ENCODE data around the gene DOK5. TPM values are rescaled to one million over a fixed set of nuclear protein-coding genes. Genes with fewer than 3 reads are reported as not detected.

Gene DOK5
- total RNA-seq, 1 donor from 2014 or later: 14.3 TPM

DNA sequence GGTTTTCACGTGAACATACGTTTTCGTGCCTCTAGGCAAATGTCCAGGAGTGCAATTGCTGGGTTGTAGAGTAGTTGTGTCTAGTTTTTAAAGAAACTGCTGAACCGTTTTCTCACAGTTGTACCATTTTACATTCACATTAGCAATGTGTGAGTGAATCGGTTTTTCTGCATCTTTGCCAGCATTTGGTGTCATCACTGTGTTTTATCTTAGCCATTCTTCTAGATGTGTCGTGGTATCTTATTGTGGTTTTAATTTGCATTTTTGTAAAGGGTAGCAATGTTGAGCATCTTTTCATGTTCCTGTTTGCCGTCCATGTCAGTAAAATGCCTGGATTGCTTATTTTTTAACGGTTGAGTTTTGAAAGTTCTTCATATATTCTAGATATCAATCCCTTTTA, 10.2 kb downstream of the DOK5 start:
- H3K27me3 ChIP-seq (ENCODE audit: low read depth): no peaks in the 10 kb centered on the region
- no peak overlapping the region for H3K27ac ChIP-seq (replicated peaks)
- no peak for DNase-seq
- TF ChIP-seq, protein P1, sequence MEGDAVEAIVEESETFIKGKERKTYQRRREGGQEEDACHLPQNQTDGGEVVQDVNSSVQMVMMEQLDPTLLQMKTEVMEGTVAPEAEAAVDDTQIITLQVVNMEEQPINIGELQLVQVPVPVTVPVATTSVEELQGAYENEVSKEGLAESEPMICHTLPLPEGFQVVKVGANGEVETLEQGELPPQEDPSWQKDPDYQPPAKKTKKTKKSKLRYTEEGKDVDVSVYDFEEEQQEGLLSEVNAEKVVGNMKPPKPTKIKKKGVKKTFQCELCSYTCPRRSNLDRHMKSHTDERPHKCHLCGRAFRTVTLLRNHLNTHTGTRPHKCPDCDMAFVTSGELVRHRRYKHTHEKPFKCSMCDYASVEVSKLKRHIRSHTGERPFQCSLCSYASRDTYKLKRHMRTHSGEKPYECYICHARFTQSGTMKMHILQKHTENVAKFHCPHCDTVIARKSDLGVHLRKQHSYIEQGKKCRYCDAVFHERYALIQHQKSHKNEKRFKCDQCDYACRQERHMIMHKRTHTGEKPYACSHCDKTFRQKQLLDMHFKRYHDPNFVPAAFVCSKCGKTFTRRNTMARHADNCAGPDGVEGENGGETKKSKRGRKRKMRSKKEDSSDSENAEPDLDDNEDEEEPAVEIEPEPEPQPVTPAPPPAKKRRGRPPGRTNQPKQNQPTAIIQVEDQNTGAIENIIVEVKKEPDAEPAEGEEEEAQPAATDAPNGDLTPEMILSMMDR (IDR thresholded peaks at IDR 0.05; ENCODE audit: borderline replicate concordance): no peak
- intact Hi-C loops (cut with micrococcal nuclease): no loop called here
- no peaks in the 10 kb centered on the region for H3K9me3 ChIP-seq (replicated peaks)
- H3K4me3 ChIP-seq: no peak overlapping the region
- no peaks in the 10 kb centered on the region for H3K4me1 ChIP-seq
- no peaks in the 10 kb centered on the region for H3K36me3 ChIP-seq

DNA sequence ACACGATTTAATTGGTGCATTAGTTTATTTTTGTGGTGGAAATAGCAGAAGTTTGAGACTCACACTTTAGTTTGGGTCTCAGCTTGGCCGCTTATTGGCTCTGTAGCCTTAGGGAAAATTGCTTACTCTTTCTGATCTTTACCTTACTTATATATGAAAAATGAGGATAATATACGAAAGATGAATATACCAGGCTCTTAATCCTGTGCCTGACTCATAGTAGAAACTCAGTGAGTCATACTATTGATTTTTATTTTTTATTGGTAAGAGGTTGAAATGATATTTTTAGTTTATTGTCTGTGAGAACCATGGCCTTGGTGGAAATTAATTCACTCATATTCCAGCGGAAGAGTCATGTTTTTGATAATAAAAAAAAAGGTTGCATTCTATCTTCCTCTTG, 11.2 kb downstream of the DOK5 start:
- Histone ChIP-seq H3K27me3 (ENCODE audit: low read depth) (no peaks in the 10 kb centered on the region), H3K9me3 (replicated peaks) (no peaks in the 10 kb centered on the region), H3K27ac (replicated peaks) (no peak overlapping the region), H3K4me1 (no peaks in the 10 kb centered on the region), H3K36me3 (no peaks in the 10 kb centered on the region), H3K4me3 (no peak overlapping the region)
- intact Hi-C loops (cut with micrococcal nuclease): no loop called here
- TF ChIP-seq, protein P1 (IDR thresholded peaks at IDR 0.05; ENCODE audit: borderline replicate concordance): no peak
- no peak for DNase-seq

DNA sequence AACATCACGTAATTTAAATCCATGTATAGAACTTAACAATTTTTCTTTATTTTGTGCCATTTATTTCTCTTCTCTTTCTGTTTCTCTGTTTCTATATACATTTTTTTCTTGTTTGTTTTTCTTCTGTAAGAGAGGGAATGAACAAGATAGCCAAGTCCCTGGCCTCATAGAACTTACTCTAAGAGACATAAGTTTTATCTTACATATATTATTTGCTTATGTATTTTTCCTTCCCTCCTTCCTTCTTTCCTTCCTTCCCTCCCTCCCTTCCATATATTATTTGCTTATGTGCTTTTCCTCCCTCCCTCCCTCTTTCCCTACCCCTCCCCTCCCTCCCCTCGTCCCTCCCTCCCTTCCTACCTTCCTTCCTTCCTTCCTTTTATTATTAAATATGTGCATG, 13.0 kb downstream of the DOK5 start:
- TF ChIP-seq, protein P1 (IDR thresholded peaks at IDR 0.05; ENCODE audit: borderline replicate concordance): no peak
- Histone ChIP-seq H3K27me3 (ENCODE audit: low read depth) (no peaks in the 10 kb centered on the region), H3K27ac (replicated peaks) (no peak overlapping the region), H3K4me1 (no peaks in the 10 kb centered on the region), H3K4me3 (no peak overlapping the region), H3K36me3 (no peaks in the 10 kb centered on the region), H3K9me3 (replicated peaks) (no peaks in the 10 kb centered on the region)
- no peak for DNase-seq
- intact Hi-C loops (cut with micrococcal nuclease): no loop called here

DNA sequence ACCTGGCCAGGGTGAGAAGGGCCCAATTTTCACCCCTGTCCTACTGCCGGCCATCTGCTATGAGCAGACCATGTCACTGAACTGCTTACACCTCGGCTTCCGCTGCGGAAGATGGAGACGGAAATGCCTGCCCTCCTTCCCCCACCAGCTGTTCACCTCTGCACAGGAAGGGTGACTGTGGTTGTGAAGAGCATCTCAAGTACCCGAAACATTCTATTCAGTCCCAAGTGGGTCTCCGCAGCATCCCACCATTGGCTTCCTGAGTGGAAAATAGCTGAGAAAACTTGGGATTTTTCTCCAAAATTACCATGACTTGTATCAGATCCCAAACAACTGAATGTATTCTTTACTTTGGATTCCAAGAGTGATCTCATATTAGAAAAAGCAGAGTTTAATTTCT, 16.1 kb downstream of the DOK5 start:
- TF ChIP-seq, protein P1 (IDR thresholded peaks at IDR 0.05; ENCODE audit: borderline replicate concordance): no peak
- H3K27me3 ChIP-seq (ENCODE audit: low read depth): no peaks in the 10 kb centered on the region
- H3K27ac ChIP-seq (replicated peaks): no peak overlapping the region
- DNase-seq: no peak
- intact Hi-C loops (cut with micrococcal nuclease): no loop called here
- no peak overlapping the region for H3K4me3 ChIP-seq
- H3K4me1 ChIP-seq: no peaks in the 10 kb centered on the region
- H3K9me3 ChIP-seq (replicated peaks): no peaks in the 10 kb centered on the region
- H3K36me3 ChIP-seq: no peaks in the 10 kb centered on the region

DNA sequence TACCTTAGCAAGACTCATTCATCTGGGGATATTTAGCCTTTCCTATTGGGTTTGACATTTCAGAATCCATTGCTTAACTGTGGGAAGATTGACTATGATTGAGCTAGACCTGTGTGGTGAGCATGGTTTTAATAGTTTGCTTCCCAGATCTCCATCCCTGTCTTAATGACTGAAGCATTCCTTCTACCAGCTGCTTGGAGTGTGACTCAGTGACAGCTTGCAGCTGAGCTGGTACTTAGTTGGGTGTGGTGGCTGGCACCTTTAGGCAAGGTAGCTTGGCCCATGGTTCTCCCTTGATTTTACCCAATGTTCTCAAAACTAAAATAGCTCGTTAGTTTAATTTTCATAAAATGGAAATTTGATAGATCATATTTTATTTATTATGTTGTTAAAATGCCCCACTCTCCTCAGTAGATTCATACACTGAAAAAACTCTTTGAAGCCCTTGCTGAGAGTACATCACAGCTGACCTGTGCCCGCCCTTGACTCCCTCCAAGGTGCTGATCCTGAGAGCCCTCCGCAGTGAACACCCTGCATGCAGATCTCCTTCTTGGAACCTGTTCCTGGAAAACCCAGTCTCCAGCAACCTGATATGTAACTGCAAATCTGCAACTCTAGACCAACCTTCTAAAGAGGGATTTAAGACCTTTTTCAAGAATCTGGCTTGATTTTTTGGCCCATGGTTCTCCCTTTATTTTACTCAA, 19.1 kb downstream of the DOK5 start:
- TF ChIP-seq, protein P1 (IDR thresholded peaks at IDR 0.05; ENCODE audit: borderline replicate concordance): no peak
- intact Hi-C loops (cut with micrococcal nuclease): no loop called here
- Histone ChIP-seq H3K4me1 (no peaks in the 10 kb centered on the region), H3K4me3 (no peak overlapping the region), H3K27ac (replicated peaks) (no peak overlapping the region), H3K9me3 (replicated peaks) (no peaks in the 10 kb centered on the region), H3K27me3 (ENCODE audit: low read depth) (no peaks in the 10 kb centered on the region), H3K36me3 (no peaks in the 10 kb centered on the region)
- DNase-seq: no peak

All from left ventricle myocardium inferior (tissue), 1 donor.